ENCODE measurements around the gene ADD1. TPM values are rescaled to one million over a fixed set of nuclear protein-coding genes. Genes with fewer than 3 reads are reported as not detected.

The ADD1 gene
- polyA plus RNA-seq, 3 donors: 76.1 to 122 (median 103) TPM

GRCh38 chr4:2923141-2923551, 79.5 kb downstream of the ADD1 start:
- no peak overlapping the region for H3K4me3 Mint-ChIP-seq
- intact Hi-C loops (cut with micrococcal nuclease): no loop called here
- peaks cover 61 to 93% of the 10 kb centered on the region in 2 donors for H3K36me3 ChIP-seq (replicated peaks in 1 of 2; ENCODE audit: control insufficient read depth in 1 of 2, insufficient read depth in 2 of 2, low read length in 2 of 2)
- no peak for DNase-seq
- peaks cover 87 to 100% of the 10 kb centered on the region in 2 donors for H3K36me3 Mint-ChIP-seq
- H3K27me3 ChIP-seq (ENCODE audit: control insufficient read depth in 2 of 2, insufficient read depth in 2 of 2, low read length in 2 of 2): no peaks in the 10 kb centered on the region
- peak overlapping the region in 4 of 7 donors; percentile 13 to 50 (median 32) for H3K27ac Mint-ChIP-seq
- H2AFZ ChIP-seq (ENCODE audit: insufficient read depth, low read depth, low read length, poor library complexity, severe bottlenecking): no peak overlapping the region
- H3K27me3 Mint-ChIP-seq (ENCODE audit: low read depth in 3 of 3): peaks cover 0 to 5% (median 2%) of the 10 kb centered on the region in 3 donors
- H3K4me1 ChIP-seq (ENCODE audit: control insufficient read depth in 1 of 2, insufficient read depth in 2 of 2, low read length in 2 of 2): peaks cover 4 to 6% of the 10 kb centered on the region in 2 donors
- H3K9me3 ChIP-seq (replicated peaks in 1 of 2; ENCODE audit: control insufficient read depth in 1 of 2, insufficient read depth in 1 of 2, low read length in 2 of 2): no peaks in the 10 kb centered on the region
- peaks cover 10% of the 10 kb centered on the region for H3K79me2 ChIP-seq (ENCODE audit: insufficient read depth, low read length)
- H3K4me3 ChIP-seq (replicated peaks in 1 of 3; ENCODE audit: low read depth in 2 of 3, low read length in 3 of 3): no peak overlapping the region
- peaks cover 0 to 9% (median 3%) of the 10 kb centered on the region in 7 donors for H3K9me3 Mint-ChIP-seq
- 64% methylated on average over 7 of the region's 10 CpGs for WGBS (ENCODE audit: insufficient coverage)
- TF ChIP-seq CTCF (IDR thresholded peaks at IDR 0.05): no peak
- peaks cover 13% of the 10 kb centered on the region for H3K4me1 Mint-ChIP-seq
- peaks cover 54% of the 10 kb centered on the region for H4K20me1 ChIP-seq (ENCODE audit: insufficient read depth, low read length)
- no peak overlapping the region for H3K27ac ChIP-seq (ENCODE audit: low read depth in 1 of 2, low read length in 2 of 2)
- no peak overlapping the region for H3K4me2 ChIP-seq (replicated peaks; ENCODE audit: extremely low read depth, low read length, poor library complexity, severe bottlenecking)
- H3K9ac ChIP-seq (ENCODE audit: insufficient read depth, low read length, poor library complexity, severe bottlenecking): no peak overlapping the region

- Histone ChIP-seq H3K4me3 (replicated peaks in 1 of 3; ENCODE audit: low read depth in 2 of 3, low read length in 3 of 3) (no peak overlapping the region), H3K27me3 (ENCODE audit: control insufficient read depth in 2 of 2, insufficient read depth in 2 of 2, low read length in 2 of 2) (no peaks in the 10 kb centered on the region), H3K4me2 (replicated peaks; ENCODE audit: extremely low read depth, low read length, poor library complexity, severe bottlenecking) (no peak overlapping the region), H3K4me1 (ENCODE audit: control insufficient read depth in 1 of 2, insufficient read depth in 2 of 2, low read length in 2 of 2) (peaks cover 4 to 6% of the 10 kb centered on the region in 2 donors), H3K36me3 (replicated peaks in 1 of 2; ENCODE audit: control insufficient read depth in 1 of 2, insufficient read depth in 2 of 2, low read length in 2 of 2) (peaks cover 67 to 94% of the 10 kb centered on the region in 2 donors), H3K9me3 (replicated peaks in 1 of 2; ENCODE audit: control insufficient read depth in 1 of 2, insufficient read depth in 1 of 2, low read length in 2 of 2) (no peaks in the 10 kb centered on the region), H4K20me1 (ENCODE audit: insufficient read depth, low read length) (peaks cover 50% of the 10 kb centered on the region), H3K9ac (ENCODE audit: insufficient read depth, low read length, poor library complexity, severe bottlenecking) (no peak overlapping the region), H3K79me2 (ENCODE audit: insufficient read depth, low read length) (peaks cover 7% of the 10 kb centered on the region), H2AFZ (ENCODE audit: insufficient read depth, low read depth, low read length, poor library complexity, severe bottlenecking) (no peak overlapping the region), H3K27ac (ENCODE audit: low read depth in 1 of 2, low read length in 2 of 2) (no peak overlapping the region)
- WGBS (ENCODE audit: insufficient coverage): 91% methylated on average over 12 of the region's 16 CpGs
- no peak for DNase-seq
- peaks cover 0 to 9% (median 3%) of the 10 kb centered on the region in 7 donors for H3K9me3 Mint-ChIP-seq
- intact Hi-C loops (cut with micrococcal nuclease): no loop called here
- no peak for TF ChIP-seq CTCF (IDR thresholded peaks at IDR 0.05)
- peak overlapping the region in 1 of 7 donors; percentile 34 for H3K27ac Mint-ChIP-seq
- no peak overlapping the region for H3K4me3 Mint-ChIP-seq
- H3K27me3 Mint-ChIP-seq (ENCODE audit: low read depth in 3 of 3): peaks cover 0 to 5% (median 2%) of the 10 kb centered on the region in 3 donors
- H3K36me3 Mint-ChIP-seq: peaks cover 85 to 100% of the 10 kb centered on the region in 2 donors
- H3K4me1 Mint-ChIP-seq: peaks cover 13% of the 10 kb centered on the region
Observed at GRCh38 chr4:2923668-2924173, 80.1 kb downstream of the ADD1 start.
